ENCODE measurements around the gene IP6K2. TPM values are rescaled to one million over a fixed set of nuclear protein-coding genes. Genes with fewer than 3 reads are reported as not detected.

IP6K2 gene
- total RNA-seq, 1 donor from 2014 or later: 37.4 TPM

DNA sequence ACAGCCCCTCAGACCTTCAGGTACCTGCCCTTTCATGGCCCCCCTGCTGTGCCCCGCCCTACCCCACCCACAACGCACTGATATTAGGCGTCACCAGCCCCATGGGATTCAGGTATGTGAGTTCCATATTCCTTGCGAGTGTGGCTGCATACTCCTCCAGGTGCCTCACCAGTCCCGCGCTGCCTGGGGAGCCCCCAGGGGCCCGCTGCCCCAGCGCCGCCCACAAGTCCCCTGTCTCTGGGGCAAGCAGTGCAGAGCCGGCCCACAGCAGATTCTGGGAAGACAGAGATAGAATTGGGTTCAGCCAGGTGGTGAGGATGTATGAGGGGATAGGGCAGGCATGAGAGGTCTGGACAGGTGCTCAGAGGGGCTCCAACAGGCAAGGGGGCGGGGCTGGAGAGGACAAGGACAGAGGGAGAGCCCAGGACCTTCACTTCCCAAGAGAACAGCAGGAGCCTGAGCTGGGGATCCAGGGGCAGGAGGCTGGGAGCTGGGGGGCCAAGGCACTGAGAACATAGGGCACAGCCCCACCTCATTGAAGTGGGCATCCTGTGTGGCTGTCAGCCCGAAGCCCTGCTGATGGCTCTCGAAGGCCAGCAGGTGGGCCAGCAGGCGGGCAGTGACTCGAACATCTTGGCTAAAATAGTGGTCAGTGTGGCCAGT lies 68.7 kb downstream of the IP6K2 start:
- FAIRE-seq (no peak), DNase-seq (ENCODE audit: low read depth) (no peak)
- TF ChIP-seq, protein P1, sequence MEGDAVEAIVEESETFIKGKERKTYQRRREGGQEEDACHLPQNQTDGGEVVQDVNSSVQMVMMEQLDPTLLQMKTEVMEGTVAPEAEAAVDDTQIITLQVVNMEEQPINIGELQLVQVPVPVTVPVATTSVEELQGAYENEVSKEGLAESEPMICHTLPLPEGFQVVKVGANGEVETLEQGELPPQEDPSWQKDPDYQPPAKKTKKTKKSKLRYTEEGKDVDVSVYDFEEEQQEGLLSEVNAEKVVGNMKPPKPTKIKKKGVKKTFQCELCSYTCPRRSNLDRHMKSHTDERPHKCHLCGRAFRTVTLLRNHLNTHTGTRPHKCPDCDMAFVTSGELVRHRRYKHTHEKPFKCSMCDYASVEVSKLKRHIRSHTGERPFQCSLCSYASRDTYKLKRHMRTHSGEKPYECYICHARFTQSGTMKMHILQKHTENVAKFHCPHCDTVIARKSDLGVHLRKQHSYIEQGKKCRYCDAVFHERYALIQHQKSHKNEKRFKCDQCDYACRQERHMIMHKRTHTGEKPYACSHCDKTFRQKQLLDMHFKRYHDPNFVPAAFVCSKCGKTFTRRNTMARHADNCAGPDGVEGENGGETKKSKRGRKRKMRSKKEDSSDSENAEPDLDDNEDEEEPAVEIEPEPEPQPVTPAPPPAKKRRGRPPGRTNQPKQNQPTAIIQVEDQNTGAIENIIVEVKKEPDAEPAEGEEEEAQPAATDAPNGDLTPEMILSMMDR (IDR thresholded peaks at IDR 0.05; ENCODE audit: insufficient read depth, low read length, severe bottlenecking): no peak
- H3K4me3 ChIP-seq (ENCODE audit: low read depth, low read length): no peak overlapping the region
- no peaks in the 10 kb centered on the region for H3K27me3 ChIP-seq (ENCODE audit: control insufficient read depth, insufficient read depth, low read length)
- no peaks in the 10 kb centered on the region for H3K36me3 ChIP-seq (ENCODE audit: control insufficient read depth, insufficient read depth, low read length)

DNA sequence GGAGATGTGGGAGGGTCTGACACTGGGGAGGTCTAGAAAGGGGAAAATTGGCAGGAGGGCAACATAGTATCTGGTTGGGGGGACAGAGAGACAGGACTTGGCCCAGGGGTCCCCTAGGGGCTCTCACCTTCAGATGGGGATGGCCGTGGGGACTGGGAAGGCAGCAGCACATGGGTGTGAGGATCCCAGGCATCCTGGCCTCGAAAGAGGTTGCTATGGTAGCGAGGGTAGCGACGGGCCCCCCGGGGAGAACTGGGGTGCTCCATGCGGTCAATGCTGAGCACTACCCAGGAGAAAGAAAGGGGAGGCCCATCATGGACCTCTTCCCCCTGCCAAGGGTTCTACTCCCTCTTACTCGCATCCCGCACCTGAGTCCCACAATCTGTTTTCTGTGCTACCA lies 69.3 kb downstream of the IP6K2 start:
- no peaks in the 10 kb centered on the region for H3K27me3 ChIP-seq (ENCODE audit: control insufficient read depth, insufficient read depth, low read length)
- TF ChIP-seq, protein P1 (IDR thresholded peaks at IDR 0.05; ENCODE audit: insufficient read depth, low read length, severe bottlenecking): no peak
- H3K4me3 ChIP-seq (ENCODE audit: low read depth, low read length): no peak overlapping the region
- no peak for FAIRE-seq
- H3K36me3 ChIP-seq (ENCODE audit: control insufficient read depth, insufficient read depth, low read length): no peaks in the 10 kb centered on the region
- DNase-seq (ENCODE audit: low read depth): no peak

DNA sequence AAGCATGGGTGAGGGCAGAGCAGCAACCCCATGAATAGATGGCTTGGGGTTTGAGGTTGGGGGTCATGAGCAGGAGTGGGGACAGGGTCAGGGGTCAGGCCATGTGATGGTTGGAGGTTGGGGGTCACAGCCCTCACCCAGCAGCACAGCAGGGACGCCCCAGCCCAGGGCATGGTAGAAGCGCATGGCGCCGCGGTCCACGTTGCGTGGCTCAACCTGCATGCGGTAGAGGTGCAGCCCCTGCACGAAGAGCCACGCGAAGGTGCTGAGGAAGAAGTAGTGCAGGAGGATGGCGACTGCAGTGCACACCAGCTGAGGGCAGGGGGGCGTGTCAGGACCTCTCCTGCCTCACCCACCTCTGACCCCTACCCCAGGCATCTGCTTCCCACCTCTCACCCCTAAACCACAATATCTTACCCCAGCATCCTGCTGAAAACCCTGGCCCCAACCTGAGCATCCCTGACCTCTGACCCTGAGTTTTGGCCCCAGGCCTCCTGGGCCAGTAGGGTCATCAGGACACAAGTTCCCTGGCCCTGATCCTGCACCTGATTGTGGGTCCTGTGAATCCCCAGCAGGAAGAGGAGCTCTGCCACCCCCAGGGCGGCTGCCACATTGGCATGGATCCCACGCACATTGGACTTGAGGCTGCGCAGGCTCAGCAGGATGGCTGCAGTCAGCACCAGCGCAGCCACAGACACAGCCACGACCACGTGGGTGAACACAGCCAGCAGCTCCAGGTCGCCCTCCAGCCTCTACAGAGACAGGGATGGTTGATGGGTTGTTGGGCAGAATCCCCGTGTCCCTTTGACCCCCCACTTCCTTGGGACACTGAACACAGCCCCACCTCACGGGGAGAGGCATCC lies 71.9 kb downstream of the IP6K2 start:
- DNase-seq (ENCODE audit: low read depth): no peak
- no peak for FAIRE-seq
- TF ChIP-seq, protein P1 (IDR thresholded peaks at IDR 0.05; ENCODE audit: insufficient read depth, low read length, severe bottlenecking): no peak
- H3K36me3 ChIP-seq (ENCODE audit: control insufficient read depth, insufficient read depth, low read length): no peaks in the 10 kb centered on the region
- no peaks in the 10 kb centered on the region for H3K27me3 ChIP-seq (ENCODE audit: control insufficient read depth, insufficient read depth, low read length)
- H3K4me3 ChIP-seq (ENCODE audit: low read depth, low read length): no peak overlapping the region

DNA sequence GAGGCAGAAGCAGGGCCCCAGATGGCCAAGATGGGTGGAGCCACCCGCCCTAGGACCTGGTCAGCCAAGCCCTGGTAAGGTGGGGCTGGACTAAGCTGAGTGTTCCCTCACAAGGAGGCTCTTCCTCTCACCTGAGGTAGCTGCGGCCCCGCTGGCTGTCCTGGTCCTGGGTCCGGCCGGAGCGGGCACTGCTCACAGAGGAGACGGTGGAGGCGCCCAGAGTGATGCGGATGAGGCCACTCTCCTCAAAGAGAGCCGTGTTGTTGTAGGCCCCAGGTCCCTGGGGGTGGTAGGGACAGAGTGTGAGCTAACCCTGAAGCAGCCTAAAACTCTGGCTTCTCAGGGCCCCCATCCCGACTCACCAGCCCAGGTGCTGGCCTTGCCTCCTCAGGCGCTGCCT lies 74.4 kb downstream of the IP6K2 start:
- FAIRE-seq (no peak), DNase-seq (ENCODE audit: low read depth) (no peak)
- Histone ChIP-seq H3K4me3 (ENCODE audit: low read depth, low read length) (no peak overlapping the region), H3K27me3 (ENCODE audit: control insufficient read depth, insufficient read depth, low read length) (no peaks in the 10 kb centered on the region), H3K36me3 (ENCODE audit: control insufficient read depth, insufficient read depth, low read length) (no peaks in the 10 kb centered on the region)
- TF ChIP-seq, protein P1 (IDR thresholded peaks at IDR 0.05; ENCODE audit: insufficient read depth, low read length, severe bottlenecking): no peak

DNA sequence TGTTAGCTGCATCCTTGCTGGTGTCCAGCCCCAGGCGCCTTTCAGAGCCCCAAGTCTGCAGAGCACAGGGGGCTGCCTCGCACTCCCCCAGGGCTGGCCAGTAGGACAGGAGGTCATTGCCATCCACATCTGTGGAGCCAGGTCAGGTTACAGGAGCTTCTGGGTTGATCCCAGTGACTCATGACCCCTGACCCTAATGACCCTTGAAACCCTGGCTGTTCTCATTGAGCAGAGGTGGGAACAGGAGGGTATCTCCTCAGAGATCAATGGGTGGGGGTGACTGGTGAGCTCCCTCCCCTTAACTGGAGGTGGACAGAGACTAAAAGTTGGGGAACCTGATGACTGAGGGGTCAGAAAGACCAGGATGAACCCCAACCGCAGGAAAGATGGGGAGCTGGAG lies 75.6 kb downstream of the IP6K2 start:
- DNase-seq (ENCODE audit: low read depth) (no peak), FAIRE-seq (no peak)
- no peaks in the 10 kb centered on the region for H3K27me3 ChIP-seq (ENCODE audit: control insufficient read depth, insufficient read depth, low read length)

More for the DNA sequence above, 75.6 kb downstream of the IP6K2 start:
- TF ChIP-seq, protein P1 (IDR thresholded peaks at IDR 0.05; ENCODE audit: insufficient read depth, low read length, severe bottlenecking): no peak
- Histone ChIP-seq H3K4me3 (ENCODE audit: low read depth, low read length) (no peak overlapping the region), H3K36me3 (ENCODE audit: control insufficient read depth, insufficient read depth, low read length) (no peaks in the 10 kb centered on the region)
